H1 (cell line): ENCODE measurements around the gene SLC12A6. TPM values are rescaled to one million over a fixed set of nuclear protein-coding genes. Genes with fewer than 3 reads are reported as not detected.

ENCODE experiments used
- CTCF ChIA-PET: fragments of 300-600 bp; sonication (Branson Sonifier 250); formaldehyde crosslinking; loops from one replicate; lab custom pipeline; 2021; ENCODE audit not compliant: partially characterized antibody; lab: Charles Lee
- POLR2A ChIA-PET: fragments of 300-600 bp; sonication (Branson Sonifier 250); formaldehyde crosslinking; loops from one replicate; lab custom pipeline; 2021; ENCODE audit warnings: inconsistent platforms; ENCODE audit not compliant: partially characterized antibody; lab: Charles Lee
- DNase-seq, 2 experiments: peaks; one replicate each; pipeline versions ENCODE4 v3.0.0 to v3.0.0-alpha.2; 2010 to 2022; ENCODE audit warnings: low spot score in 2 of 2, low read depth in 1 of 2, mixed read lengths in 1 of 2
- FAIRE-seq: peaks from 2 replicates; lab custom pipeline; 2011; peaks lifted over from hg19 to GRCh38; lab: Jason Lieb, UNC
- H2AFZ ChIP-seq: 2 replicates; pipeline ENCODE4 v1.8.1; 2012; ENCODE audit warnings: low read length, inconsistent platforms
- H2AK5ac ChIP-seq: 2 replicates; pipeline ENCODE4 v1.6.1; 2013; ENCODE audit warnings: low read depth, low read length
- H2BK120ac ChIP-seq: replicated peaks from 2 replicates; pipeline ENCODE3; 2013; ENCODE audit warnings: low read depth, low read length, inconsistent platforms
- H2BK12ac ChIP-seq: 2 replicates; pipeline ENCODE4 v1.6.1; 2013; ENCODE audit warnings: low read depth, low read length
- H2BK15ac ChIP-seq: 2 replicates; pipeline ENCODE4 v1.6.1; 2013; ENCODE audit warnings: low read length
- H2BK20ac ChIP-seq: 2 replicates; pipeline ENCODE4 v1.6.1; 2013; ENCODE audit warnings: low read length
- H2BK5ac ChIP-seq: 2 replicates; pipeline ENCODE4 v1.6.1; 2013; ENCODE audit warnings: low read depth, low read length
- H3K14ac ChIP-seq: 2 replicates; pipeline ENCODE4 v1.6.1; 2013; ENCODE audit warnings: inconsistent platforms; ENCODE audit not compliant: insufficient read length
- H3K18ac ChIP-seq: 2 replicates; pipeline ENCODE4 v1.6.1; 2013; ENCODE audit warnings: low read length; ENCODE audit errors: extremely low read depth
- H3K23ac ChIP-seq: 2 replicates; pipeline ENCODE4 v1.6.1; 2013; ENCODE audit warnings: inconsistent platforms; ENCODE audit not compliant: insufficient read length
- H3K23me2 ChIP-seq: 2 replicates; pipeline ENCODE4 v1.6.1; 2013; ENCODE audit warnings: low read depth, low read length
- H3K27ac ChIP-seq: 2 replicates; pipeline ENCODE4 v1.6.1; 2011; ENCODE audit warnings: low read depth, low read length, inconsistent platforms
- H3K27me3 ChIP-seq, 4 experiments: replicated peaks in 1 of 4; 1 replicate in 1 of 4; 2 replicates in 3 of 4; pipeline versions ENCODE4 v1.6.1 to v1.8.1; 2011 to 2013; ENCODE audit warnings: low read length in 3 of 4, mild to moderate bottlenecking in 3 of 4, inconsistent platforms in 2 of 4, mixed read lengths in 2 of 4, moderate library complexity in 1 of 4; ENCODE audit not compliant: control insufficient read depth in 3 of 4, insufficient read depth in 3 of 4; ENCODE audit errors: extremely low read depth in 1 of 4
- H3K36me3 ChIP-seq, 4 experiments: 2 replicates each; pipeline versions ENCODE4 v1.6.1 to v1.8.1; 2011 to 2013; ENCODE audit warnings: mild to moderate bottlenecking in 4 of 4, low read length in 3 of 4, moderate library complexity in 2 of 4, control low read depth in 1 of 4, inconsistent platforms in 1 of 4; ENCODE audit not compliant: insufficient read depth in 4 of 4, control insufficient read depth in 2 of 4
- H3K4ac ChIP-seq: replicated peaks from 2 replicates; pipeline ENCODE3; 2013; ENCODE audit warnings: low read length, low read depth, mixed read lengths, inconsistent platforms; ENCODE audit not compliant: insufficient read length
- H3K4me1 ChIP-seq, 4 experiments: replicated peaks in 1 of 4; 1 replicate in 1 of 4; 2 replicates in 3 of 4; pipeline versions ENCODE4 v1.6.1 to v1.8.1; 2011 to 2013; ENCODE audit warnings: low read length in 3 of 4, inconsistent platforms in 2 of 4, mixed read lengths in 1 of 4; ENCODE audit not compliant: insufficient read depth in 4 of 4, control insufficient read depth in 3 of 4
- H3K4me2 ChIP-seq, 2 experiments: 2 replicates each; pipeline versions ENCODE4 v1.6.1 to v1.8.1; 2011 to 2013; ENCODE audit warnings: low read depth in 2 of 2, low read length in 2 of 2, control low read depth in 1 of 2, inconsistent platforms in 1 of 2, mild to moderate bottlenecking in 1 of 2; ENCODE audit not compliant: insufficient read depth in 1 of 2
- H3K4me3 ChIP-seq, 4 experiments: fragments of 200-600, 300-600 bp in 1 of 4; sonication (generic), shearing (Covaris generic), sonication (Bioruptor Twin) in 1 of 4; 2 replicates each; pipeline versions ENCODE4 v1.5.1 to v1.8.1; 2011 to 2016; ENCODE audit warnings: low read length in 4 of 4, low read depth in 3 of 4, control low read depth in 2 of 4, inconsistent platforms in 2 of 4, mild to moderate bottlenecking in 2 of 4, mixed read lengths in 1 of 4, moderate library complexity in 1 of 4; ENCODE audit not compliant: insufficient read depth in 2 of 4; ENCODE audit errors: extremely low read depth in 1 of 4
- H3K56ac ChIP-seq: replicated peaks from 2 replicates; pipeline ENCODE3; 2013; ENCODE audit warnings: low read depth, mild to moderate bottlenecking, mixed read lengths, low read length, inconsistent platforms; ENCODE audit not compliant: insufficient read length
- H3K79me1 ChIP-seq: 2 replicates; pipeline ENCODE4 v1.6.1; 2013; ENCODE audit warnings: low read depth, low read length, control low read depth
- H3K79me2 ChIP-seq, 2 experiments: 2 replicates each; pipeline versions ENCODE4 v1.6.1 to v1.8.1; 2012 to 2013; ENCODE audit warnings: low read length in 2 of 2, mild to moderate bottlenecking in 2 of 2, inconsistent platforms in 1 of 2; ENCODE audit not compliant: insufficient read depth in 2 of 2, control insufficient read depth in 1 of 2
- H3K9ac ChIP-seq, 4 experiments: replicated peaks in 1 of 4; 1 replicate in 1 of 4; 2 replicates in 3 of 4; pipeline versions ENCODE4 v1.6.1 to v1.8.1; 2011 to 2013; ENCODE audit warnings: low read depth in 3 of 4, low read length in 3 of 4, control low read depth in 2 of 4, mild to moderate bottlenecking in 2 of 4, moderate library complexity in 2 of 4, inconsistent platforms in 1 of 4; ENCODE audit errors: extremely low read depth in 1 of 4
- H3K9me3 ChIP-seq, 2 experiments: 2 replicates each; pipeline versions ENCODE4 v1.6.1 to v1.8.1; 2012 to 2013; ENCODE audit warnings: mild to moderate bottlenecking in 2 of 2, moderate library complexity in 2 of 2, control low read depth in 1 of 2, inconsistent platforms in 1 of 2, low read depth in 1 of 2, low read length in 1 of 2, mixed read lengths in 1 of 2; ENCODE audit not compliant: insufficient read depth in 2 of 2
- H4K20me1 ChIP-seq, 2 experiments: replicated peaks in 1 of 2; 2 replicates each; pipeline versions ENCODE3 to v1.8.1; 2011 to 2013; ENCODE audit warnings: inconsistent platforms in 2 of 2, low read length in 2 of 2, mild to moderate bottlenecking in 1 of 2; ENCODE audit not compliant: insufficient read depth in 2 of 2, control insufficient read depth in 1 of 2
- H4K5ac ChIP-seq: 2 replicates; pipeline ENCODE4 v1.6.1; 2013; ENCODE audit warnings: low read length, low read depth, mixed read lengths, inconsistent platforms; ENCODE audit not compliant: insufficient read length
- H4K8ac ChIP-seq: 2 replicates; pipeline ENCODE4 v1.8.0; 2013; ENCODE audit warnings: mild to moderate bottlenecking, moderate library complexity, low read length, inconsistent platforms; ENCODE audit not compliant: insufficient read depth; ENCODE audit errors: extremely low read depth
- H4K91ac ChIP-seq: replicated peaks from 2 replicates; pipeline ENCODE3; 2013; ENCODE audit warnings: low read length, mixed read lengths, inconsistent platforms; ENCODE audit not compliant: insufficient read length
- CEBPB ChIP-seq: IDR thresholded peaks from 2 replicates; pipeline ENCODE4 v1.6.1; 2012; ENCODE audit warnings: low read depth, low read length
- CHD2 ChIP-seq: IDR thresholded peaks from 2 replicates; pipeline ENCODE4 v1.6.1; 2012; ENCODE audit warnings: low read length, improper control_type of control experiment
- HDAC2 ChIP-seq, 2 experiments: fragments of 300-600 bp in 1 of 2; sonication (generic) in 1 of 2; IDR thresholded peaks; 2 replicates each; pipeline ENCODE4 v1.6.1; 2011 to 2012; ENCODE audit warnings: low read depth in 2 of 2, low read length in 2 of 2, mild to moderate bottlenecking in 2 of 2, moderate library complexity in 2 of 2, borderline replicate concordance in 1 of 2, inconsistent platforms in 1 of 2
- KDM4A ChIP-seq: IDR thresholded peaks from one replicate; pipeline ENCODE4 v1.7.1; 2012; ENCODE audit warnings: low read depth, mild to moderate bottlenecking, moderate library complexity, low read length, inconsistent platforms; ENCODE audit not compliant: severe bottlenecking
- MAX ChIP-seq: IDR thresholded peaks from 2 replicates; pipeline ENCODE4 v1.6.1; 2012; ENCODE audit warnings: inconsistent platforms
- NRF1 ChIP-seq: IDR thresholded peaks from 2 replicates; pipeline ENCODE4 v1.6.1; 2011; ENCODE audit warnings: mild to moderate bottlenecking, low read depth, low read length, improper control_type of control experiment
- RAD21 ChIP-seq, 2 experiments: IDR thresholded peaks in 1 of 2; conservative IDR thresholded peaks in 1 of 2; 2 replicates each; pipeline ENCODE4 v1.6.1; 2011; ENCODE audit warnings: low read depth in 2 of 2, low read length in 2 of 2, improper control_type of control experiment in 1 of 2, inconsistent platforms in 1 of 2, mild to moderate bottlenecking in 1 of 2, moderate library complexity in 1 of 2
- SAP30 ChIP-seq: fragments of 300-600 bp; sonication (generic); IDR thresholded peaks from 2 replicates; pipeline ENCODE4 v1.7.1; 2012; ENCODE audit warnings: low read length, moderate library complexity, mild to moderate bottlenecking, inconsistent platforms; ENCODE audit not compliant: insufficient read depth, insufficient replicate concordance
- SP2 ChIP-seq: IDR thresholded peaks from 2 replicates; pipeline ENCODE4 v1.6.1; 2012; ENCODE audit warnings: mild to moderate bottlenecking, low read length, inconsistent platforms
- TEAD4 ChIP-seq: IDR thresholded peaks from 2 replicates; pipeline ENCODE4 v1.6.1; 2012; ENCODE audit warnings: low read depth, low read length, inconsistent platforms, mixed read lengths
- USF2 ChIP-seq: IDR thresholded peaks from 2 replicates; pipeline ENCODE4 v1.6.1; 2011; ENCODE audit warnings: low read length, improper control_type of control experiment
- WGBS, 2 experiments: shearing (Covaris generic) in 1 of 2; methylation state at CpG; one replicate each; pipeline versions ENCODE4 v1.1.6 to v1.1.7; 2013 to 2015; ENCODE audit warnings: low lambda C conversion rate in 2 of 2, mixed read lengths in 2 of 2, inconsistent platforms in 1 of 2, low coverage in 1 of 2, missing lambda C conversion rate in 1 of 2; ENCODE audit not compliant: insufficient replicate concordance in 2 of 2, insufficient coverage in 1 of 2, insufficient read length in 1 of 2; ENCODE audit errors: extremely low coverage in 1 of 2, missing lambda C conversion rate in 1 of 2; 5-methylcytosine and 5-hydroxymethylcytosine counted together
- polyA plus RNA-seq, 7 experiments: library from polyadenylated mRNA; depleted of rRNA in 3 of 7; stranded (reverse) in 5 of 7; unstranded in 2 of 7; fragments of >200 nt in 5 of 7; fragments of 200-250 nt in 2 of 7; gene quantifications; 1 replicate in 5 of 7; 2 replicates in 1 of 7; 4 replicates in 1 of 7; pipeline versions ENCODE4 v1.2.1 to v1.2.3, GENCODE V29; 2011 to 2013; ENCODE audit warnings: missing spikeins in 2 of 7, mixed read lengths in 2 of 7
- total RNA-seq: library from RNA; stranded (reverse); fragmentation: NEBNext Ultra II Directional; extraction: Animal tissue kit (Norgen Biotek cat#: 25700); gene quantifications from 2 replicates; pipeline ENCODE4 v1.2.1, GENCODE V29; 2021

SLC12A6 gene
- total and polyA plus RNA-seq, 2 of the 8 experiments (the other 6 are each of a cell fraction or from before 2014, with no cell fraction given), result 9.2 to 11.1 TPM

GRCh38 chr15:34332553-34333120 lies 4.9 kb downstream of the SLC12A6 start:
- Histone ChIP-seq H4K5ac (no peak overlapping the region), H3K56ac (no peak overlapping the region), H3K23ac (no peak overlapping the region), H3K4ac (no peak overlapping the region), H3K4me1 (peaks cover 0 to 2% (median 0%) of the 10 kb centered on the region in 4 experiments; a peak in 2 of 7 replicates), H2BK12ac (no peak overlapping the region), H3K4me2 (no peak overlapping the region), H3K14ac (no peak overlapping the region), H3K27me3 (no peaks in the 10 kb centered on the region), H3K36me3 (no peaks in the 10 kb centered on the region), H3K23me2 (peaks cover 8% of the 10 kb centered on the region; the same call in 1 of the 2 replicates), H3K27ac (no peak overlapping the region), H3K4me3 (no peak overlapping the region), H3K18ac (no peak overlapping the region), H2BK20ac (no peak overlapping the region), H3K79me1 (no peaks in the 10 kb centered on the region), H2BK120ac (no peak overlapping the region), H3K79me2 (no peaks in the 10 kb centered on the region), H2AK5ac (no peak overlapping the region), H4K20me1 (no peaks in the 10 kb centered on the region), H2BK5ac (no peak overlapping the region), H2BK15ac (no peak overlapping the region), H4K8ac (no peak overlapping the region), H4K91ac (no peak overlapping the region), H3K9me3 (no peaks in the 10 kb centered on the region), H2AFZ (no peak overlapping the region), H3K9ac (no peak overlapping the region)
- FAIRE-seq (no peak), DNase-seq (no peak)
- WGBS, 2 experiments, result 98% methylated on average over 3 of the region's 6 CpGs; no CpG with 5 or more reads in 1 of the 2 experiments
- ChIA-PET CTCF (interaction anchor here (1.1 to 1.2 kb wide), 2 partner anchors 20 to 28 kb away, joined by 3 read pairs; no protein-coding TSS in a partner anchor), POLR2A (no interaction called here)
- TF ChIP-seq HDAC2 (IDR thresholded peaks at IDR 0.05; ENCODE audit: borderline replicate concordance in 1 of 2, low read depth in 2 of 2, low read length in 2 of 2) (no peak), TEAD4 (no peak), SAP30 (no peak), RAD21 (IDR thresholded peaks at IDR 0.05 in 1 of 2, conservative IDR thresholded peaks at IDR 0.05 in 1 of 2; ENCODE audit: low read depth in 2 of 2, low read length in 2 of 2) (no peak), KDM4A (no peak), MAX (no peak), CHD2 (no peak), NRF1 (no peak), CEBPB (no peak), SP2 (no peak), USF2 (no peak)
